Activated T-cell treated with anti-CD3 and anti-CD28 coated beads for 4 hours (primary cell): ENCODE data around the gene TSPAN5.
"Not testable (repeated sequence)": the region's sequence is repeated elsewhere in the genome, so short reads cannot be mapped to it uniquely, and the experiment has no call there.

Source experiments
- DNase-seq: peaks from one replicate; pipeline ENCODE4 v3.0.0-alpha.2; 2020

The TSPAN5 gene

GRCh38 chr4:98658287-98659105 is at the start of gene TSPAN5:
Gene TSPAN5 (minus strand): TSS chr4:98658611.
- peak; percentile 80 for DNase-seq

DNA sequence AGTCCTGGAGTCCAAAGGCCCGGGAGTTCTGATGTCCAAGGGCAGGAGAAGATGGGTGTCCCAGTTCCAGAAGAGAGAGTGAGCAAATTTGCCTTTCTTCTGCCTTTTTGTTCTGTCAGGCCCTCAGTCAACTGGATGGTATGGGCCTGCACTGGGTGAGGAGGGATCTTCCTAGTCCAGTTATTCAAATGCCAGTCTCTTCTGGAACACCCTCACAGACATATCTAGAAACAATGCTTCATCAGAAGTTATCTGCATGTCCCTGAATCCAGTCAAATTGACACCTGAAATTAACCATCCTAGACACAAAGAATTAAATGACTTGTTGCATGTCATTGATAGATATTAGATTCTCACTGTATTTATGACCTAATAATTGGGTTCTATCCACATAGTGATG is 48.5 kb upstream of the TSPAN5 start:
- no peak for DNase-seq

- DNase-seq: no peak
Measured at GRCh38 chr4:98706200-98706813, 47.9 kb upstream of the TSPAN5 start.

DNA sequence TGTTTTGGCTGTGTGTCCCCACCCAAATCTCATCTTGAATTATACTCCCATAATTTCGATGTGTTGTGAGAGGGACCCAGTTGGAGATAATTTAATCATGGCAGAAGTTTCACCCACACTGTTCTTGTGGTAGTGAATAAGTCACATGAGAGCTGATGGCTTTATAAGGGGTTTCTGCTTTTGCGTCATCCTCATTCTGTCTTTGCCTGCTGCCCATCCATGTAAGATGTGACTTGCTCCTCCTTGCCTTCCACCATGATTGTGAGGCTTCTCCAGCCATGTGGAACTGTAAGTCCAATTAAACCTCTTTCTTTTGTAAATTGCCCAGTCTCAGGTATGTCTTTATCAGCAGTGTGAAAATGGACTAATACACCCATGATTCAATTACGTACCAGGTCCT is 47.2 kb upstream of the TSPAN5 start:
- DNase-seq: not testable (repeated sequence)

GRCh38 chr4:98700656-98701055 is 42.2 kb upstream of the TSPAN5 start:
- DNase-seq: no peak

GRCh38 chr4:98694076-98694475 is 35.7 kb upstream of the TSPAN5 start:
- no peak for DNase-seq

GRCh38 chr4:98692411-98692810 is 34.0 kb upstream of the TSPAN5 start:
- DNase-seq: no peak

- no peak for DNase-seq
Measured at GRCh38 chr4:98691588-98691987, 33.2 kb upstream of the TSPAN5 start.

DNA sequence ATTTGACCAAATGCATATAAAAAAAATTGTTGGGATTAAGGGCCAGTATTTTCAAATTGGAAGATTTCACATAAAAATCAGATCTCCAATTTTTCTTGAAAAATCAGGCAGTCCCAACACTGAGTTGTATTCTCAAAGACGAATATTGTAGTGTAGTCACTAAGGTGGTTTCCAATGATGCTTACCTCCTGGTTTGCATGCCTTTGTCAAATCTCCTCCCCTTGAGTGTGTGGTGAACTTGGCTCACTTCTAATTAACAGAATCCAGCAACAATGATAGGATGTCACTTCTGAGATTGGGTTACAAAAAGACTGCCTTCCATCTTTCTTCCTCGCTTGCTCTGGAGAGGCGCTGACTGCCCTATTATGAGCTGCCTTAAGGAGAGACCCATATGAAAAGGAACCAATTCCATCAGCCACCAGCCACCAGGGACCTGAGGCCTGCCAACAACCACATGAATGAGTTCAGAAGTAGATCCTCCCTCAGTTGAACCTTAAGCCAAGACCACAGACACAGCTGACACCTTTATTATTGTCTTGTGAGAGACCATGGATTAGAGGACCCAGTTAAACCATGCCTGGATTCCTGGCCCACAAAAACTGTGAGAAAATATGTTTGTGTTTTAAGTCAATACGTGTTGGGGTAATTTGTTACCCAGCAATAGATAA is 31.2 kb upstream of the TSPAN5 start:
- no peak for DNase-seq

GRCh38 chr4:98688411-98689290 is 30.2 kb upstream of the TSPAN5 start:
- no peak for DNase-seq

GRCh38 chr4:98687876-98688275 is 29.5 kb upstream of the TSPAN5 start:
- no peak for DNase-seq

- DNase-seq: no peak
Measured at GRCh38 chr4:98686847-98687246, 28.4 kb upstream of the TSPAN5 start.

DNA sequence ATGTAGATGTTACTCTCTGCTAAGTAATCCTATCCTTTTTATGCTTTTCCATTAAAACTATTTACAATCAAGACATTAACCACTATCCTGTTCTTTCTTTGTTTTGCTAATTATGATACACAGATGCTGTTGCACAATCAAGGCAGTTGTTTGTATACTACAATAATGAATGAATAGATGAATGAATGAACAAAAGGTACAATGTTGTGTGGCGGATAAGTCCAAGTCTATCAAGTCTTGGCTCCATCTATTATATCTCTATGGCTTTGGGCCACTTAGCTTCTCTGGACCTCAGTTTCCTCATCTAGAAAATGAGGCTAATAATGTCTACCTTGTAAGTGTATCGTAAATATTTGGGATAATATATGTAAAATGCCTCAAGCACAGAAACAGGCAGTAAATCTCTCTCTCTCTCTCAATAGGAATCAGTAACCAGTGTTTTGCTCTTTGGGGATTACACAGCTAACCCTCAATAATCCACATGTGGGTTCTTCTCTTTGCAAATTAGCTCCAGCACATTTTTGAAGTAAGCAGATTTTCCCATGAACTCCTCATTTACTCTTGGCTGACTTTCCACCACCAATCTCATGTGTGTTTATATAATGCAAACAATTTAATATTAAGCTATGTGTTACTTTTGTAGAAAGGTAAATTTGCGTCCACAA is 27.8 kb upstream of the TSPAN5 start:
- no peak for DNase-seq

- DNase-seq: no peak
Measured at GRCh38 chr4:98685225-98686042, 27.0 kb upstream of the TSPAN5 start.

GRCh38 chr4:98682719-98683118 is 24.3 kb upstream of the TSPAN5 start:
- DNase-seq: no peak

DNA sequence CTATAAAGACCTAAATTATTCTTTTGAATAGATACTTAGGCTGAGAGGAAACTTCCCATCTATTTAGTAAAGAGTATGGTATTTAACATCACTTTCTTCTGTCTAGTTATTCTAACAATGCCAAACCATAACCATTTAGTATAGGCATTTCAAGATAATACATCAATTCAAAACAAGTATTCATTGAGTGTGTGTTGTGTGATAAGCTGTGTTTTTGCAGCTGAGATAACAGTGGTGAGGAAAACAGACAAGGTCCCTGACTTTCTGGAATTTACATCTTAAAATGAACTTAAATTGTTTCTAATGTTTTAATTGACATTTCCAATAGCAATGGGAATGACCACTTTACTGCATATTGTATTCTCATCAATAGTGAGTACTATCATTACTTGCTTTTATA is 22.4 kb upstream of the TSPAN5 start:
- DNase-seq: no peak

DNA sequence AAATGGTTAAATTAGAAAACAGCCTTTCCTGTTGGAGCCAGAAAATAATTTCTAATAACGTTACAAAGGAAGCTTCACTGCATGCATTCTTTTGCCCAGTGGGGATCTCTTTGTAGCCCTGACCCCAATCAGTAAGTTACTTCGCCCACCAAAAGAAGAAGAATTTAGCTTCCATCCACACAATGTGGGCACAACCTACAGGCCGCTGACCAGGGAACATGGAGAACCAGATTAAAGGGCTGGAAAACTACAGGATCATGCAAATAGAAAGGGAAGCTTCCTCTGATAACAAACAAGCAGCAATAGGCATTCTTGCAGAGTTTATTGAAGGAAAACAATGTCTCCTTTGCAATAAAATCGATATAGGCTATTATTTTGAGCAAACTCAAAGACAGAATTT is 21.3 kb upstream of the TSPAN5 start:
- DNase-seq: no peak

DNA sequence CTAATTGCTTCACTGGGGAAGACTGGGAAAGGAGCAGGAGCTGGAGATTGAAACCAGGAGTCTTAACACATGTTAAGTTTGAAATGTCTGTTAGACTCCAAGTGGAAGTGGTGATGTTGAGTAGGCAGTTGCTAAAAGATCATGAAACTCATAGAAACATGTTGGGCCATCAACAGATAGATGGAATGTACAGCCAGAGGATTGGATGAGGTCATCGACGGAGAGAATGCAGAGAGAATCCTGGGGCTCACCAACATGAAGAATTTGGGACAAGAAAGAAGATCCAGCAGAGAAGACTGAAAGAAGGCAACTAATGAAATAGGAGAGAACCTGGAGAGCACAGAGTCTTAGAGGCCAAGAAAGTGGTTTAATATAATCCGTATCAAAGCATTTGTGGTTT is 19.4 kb upstream of the TSPAN5 start:
- DNase-seq: no peak

GRCh38 chr4:98674404-98675173 is 16.2 kb upstream of the TSPAN5 start:
- no peak for DNase-seq

- DNase-seq: no peak
Measured at GRCh38 chr4:98673978-98674377, 15.6 kb upstream of the TSPAN5 start.

GRCh38 chr4:98673288-98673644 is 14.9 kb upstream of the TSPAN5 start:
- DNase-seq: no peak
